WERI-Rb-1 (cell line): Measurements from ENCODE around the gene TBCB.
"Not testable (repeated sequence)": the region's sequence is repeated elsewhere in the genome, so short reads cannot be mapped to it uniquely, and the experiment has no call there.

Experiments used
- DNase-seq: peaks from one replicate; pipeline ENCODE4 v3.0.0-alpha.2; 2020
- H3K27ac ChIP-seq: fragments of 250-450 bp; sonication (Bioruptor Pico); 2 replicates; pipeline ENCODE4 v1.5.1; 2020; ENCODE audit warnings: mild to moderate bottlenecking, moderate library complexity
- H3K27me3 ChIP-seq: fragments of 250-450 bp; sonication (Bioruptor Pico); 2 replicates; pipeline ENCODE4 v1.5.1; 2021; ENCODE audit warnings: mild to moderate bottlenecking, low read depth, moderate library complexity; ENCODE audit not compliant: insufficient read depth, severe bottlenecking
- H3K36me3 ChIP-seq: fragments of 250-450 bp; sonication (Bioruptor Pico); 2 replicates; pipeline ENCODE4 v1.5.1; 2020; ENCODE audit warnings: mild to moderate bottlenecking, moderate library complexity
- H3K4me3 ChIP-seq: 2 replicates; pipeline ENCODE4 v1.5.1; 2011; ENCODE audit warnings: low read depth, mild to moderate bottlenecking, control low read depth, low read length
- H3K9me3 ChIP-seq: fragments of 250-450 bp; sonication (Bioruptor Pico); 2 replicates; pipeline ENCODE4 v1.5.1; 2021; ENCODE audit warnings: mild to moderate bottlenecking, moderate library complexity; ENCODE audit not compliant: severe bottlenecking
- CTCF ChIP-seq: IDR thresholded peaks from 2 replicates; pipeline ENCODE4 v1.5.1; 2011; ENCODE audit warnings: low read depth, mild to moderate bottlenecking, control low read depth, inconsistent platforms, low read length

Gene TBCB

GRCh38 chr19:36172852-36173251, 57.6 kb downstream of the TBCB start:
- Histone ChIP-seq H3K27me3 (no peaks in the 10 kb centered on the region), H3K9me3 (no peaks in the 10 kb centered on the region), H3K4me3 (no peak overlapping the region), H3K27ac (no peak overlapping the region), H3K36me3 (no peaks in the 10 kb centered on the region)
- DNase-seq, result no peak
- no peak for TF ChIP-seq CTCF

GRCh38 chr19:36173846-36174245, 58.6 kb downstream of the TBCB start:
- H3K36me3 ChIP-seq, DNase-seq, H3K4me3 ChIP-seq, H3K27ac ChIP-seq, H3K9me3 ChIP-seq, H3K27me3 ChIP-seq: not testable (repeated sequence)
